Measurements from ENCODE around the gene CD99. TPM values are rescaled to one million over a fixed set of nuclear protein-coding genes. Genes with fewer than 3 reads are reported as not detected.

CD99 gene
- total RNA-seq, 5 donors from 2014 or later (not counting 1 experiment from before 2014, with no cell fraction given) = 141 to 294 (median 207) TPM

DNA sequence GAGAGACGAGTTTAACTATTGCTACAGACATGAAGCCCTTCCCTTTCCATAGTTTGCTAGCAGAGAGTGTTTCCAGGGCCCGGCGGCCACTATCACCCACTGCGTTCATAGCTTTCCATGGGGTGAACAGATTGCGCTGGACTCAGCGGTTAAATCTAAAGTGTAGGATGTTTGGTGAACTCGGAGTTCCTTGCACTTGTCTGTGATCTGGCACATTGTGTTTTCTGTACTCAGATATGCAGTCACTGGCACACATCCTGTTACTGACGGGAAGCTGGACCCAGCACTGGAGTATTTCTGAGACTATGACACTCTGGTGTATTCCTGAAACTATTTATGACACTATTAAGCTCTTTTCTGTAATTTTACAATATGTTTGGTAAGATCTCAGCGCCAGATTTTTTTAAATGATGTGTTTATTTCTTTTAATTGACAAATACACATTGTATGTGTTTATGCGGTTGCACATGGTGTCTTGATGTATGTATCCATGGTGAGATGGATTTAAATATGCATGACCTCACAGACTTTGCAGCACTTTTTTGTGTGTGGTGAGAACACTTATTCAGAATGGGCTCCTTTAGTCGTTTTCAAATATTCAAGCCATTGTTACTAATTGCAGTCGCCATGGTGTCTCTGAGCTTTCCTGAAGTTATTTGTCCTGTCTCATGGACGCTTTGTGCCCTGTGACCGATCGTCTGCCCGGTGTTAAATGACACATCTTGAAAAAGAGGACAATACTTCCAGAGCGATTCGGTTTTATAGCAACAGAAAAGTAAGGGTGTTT, 14.1 kb downstream of the CD99 start:
- Mint-ChIP-seq H3K4me1 (peaks cover 85 to 96% (median 90%) of the 10 kb centered on the region in 3 donors), H3K9me3 (peaks cover 0 to 5% (median 0%) of the 10 kb centered on the region in 3 donors), H3K36me3 (peaks cover 32% of the 10 kb centered on the region), H3K27ac (peak overlapping the region; percentile 9 to 76), H3K4me3 (peak overlapping the region; percentile 5 to 56 (median 22)), H3K27me3 (no peaks in the 10 kb centered on the region)
- POLR2A ChIA-PET = no interaction called here
- Histone ChIP-seq H3K4me3 (ENCODE audit: control insufficient read depth in 1 of 2, extremely low read depth in 1 of 2, low read length in 1 of 2) (no peak overlapping the region), H3K4me1 (ENCODE audit: control insufficient read depth in 1 of 2, extremely low read depth in 1 of 2, insufficient read depth in 2 of 2, low read length in 2 of 2) (peaks cover 28 to 94% of the 10 kb centered on the region in 2 experiments), H3K27ac (ENCODE audit: low read length) (no peak overlapping the region), H3K36me3 (ENCODE audit: control insufficient read depth in 2 of 2, extremely low read depth in 1 of 2, insufficient read depth in 1 of 2, low read length in 1 of 2) (peaks cover 0 to 14% of the 10 kb centered on the region in 2 donors), H3K27me3 (replicated peaks in 1 of 2; ENCODE audit: control insufficient read depth in 2 of 2, extremely low read depth in 1 of 2, insufficient read depth in 2 of 2, low read length in 1 of 2) (no peaks in the 10 kb centered on the region), H3K9me3 (no peaks in the 10 kb centered on the region)
- ATAC-seq (replicated peaks in 1 of 4) (no peak), DNase-seq (peak in 1 of 35 experiments; percentile 48)
- WGBS (ENCODE audit: insufficient coverage) = 67% methylated on average over 12 of the region's 18 CpGs
- CTCF ChIA-PET = no interaction called here

DNA sequence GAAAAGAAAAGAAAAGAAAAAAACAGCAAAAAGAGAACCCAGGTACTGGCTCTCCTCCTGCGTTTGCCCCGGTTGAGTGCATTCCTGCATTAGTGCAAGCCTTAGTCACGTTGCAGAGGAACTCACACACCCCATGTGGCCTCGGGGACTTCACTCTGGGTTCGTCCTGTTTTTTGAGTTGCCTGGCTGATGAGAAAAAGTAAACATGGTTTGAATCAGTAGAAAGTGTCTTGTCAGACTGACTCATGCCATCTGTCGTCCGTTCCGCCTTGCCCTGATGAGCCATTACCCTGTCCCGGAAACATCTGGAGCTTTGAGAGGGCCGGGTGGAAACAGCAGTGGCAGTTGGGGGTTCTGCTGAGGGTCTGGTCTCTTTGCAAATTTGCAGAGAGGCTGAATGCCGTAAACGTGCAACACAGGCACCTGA, 16.3 kb downstream of the CD99 start:
- Mint-ChIP-seq H3K27me3 (no peaks in the 10 kb centered on the region), H3K36me3 (peaks cover 22% of the 10 kb centered on the region), H3K4me3 (peak overlapping the region; percentile 26 to 72 (median 58)), H3K27ac (peak overlapping the region; percentile 87 to 88), H3K4me1 (peaks cover 71 to 90% (median 86%) of the 10 kb centered on the region in 3 donors), H3K9me3 (no peaks in the 10 kb centered on the region)
- Histone ChIP-seq H3K27me3 (replicated peaks in 1 of 2; ENCODE audit: control insufficient read depth in 2 of 2, extremely low read depth in 1 of 2, insufficient read depth in 2 of 2, low read length in 1 of 2) (no peaks in the 10 kb centered on the region), H3K36me3 (ENCODE audit: control insufficient read depth in 2 of 2, extremely low read depth in 1 of 2, insufficient read depth in 1 of 2, low read length in 1 of 2) (peaks cover 0 to 15% of the 10 kb centered on the region in 2 donors), H3K27ac (ENCODE audit: low read length) (peak overlapping the region; percentile 26), H3K4me3 (ENCODE audit: control insufficient read depth in 1 of 2, extremely low read depth in 1 of 2, low read length in 1 of 2) (no peak overlapping the region), H3K4me1 (ENCODE audit: control insufficient read depth in 1 of 2, extremely low read depth in 1 of 2, insufficient read depth in 2 of 2, low read length in 2 of 2) (peaks cover 28 to 85% of the 10 kb centered on the region in 2 experiments), H3K9me3 (no peaks in the 10 kb centered on the region)
- ChIA-PET POLR2A (no interaction called here), CTCF (no interaction called here)
- ATAC-seq (replicated peaks in 1 of 4) (peak; percentile 37 to 79 (median 70)), DNase-seq (peak in 25 of 35 experiments; percentile 11 to 65 (median 38))
- 56% methylated on average over 2 of the region's 12 CpGs for WGBS (ENCODE audit: insufficient coverage)

DNA sequence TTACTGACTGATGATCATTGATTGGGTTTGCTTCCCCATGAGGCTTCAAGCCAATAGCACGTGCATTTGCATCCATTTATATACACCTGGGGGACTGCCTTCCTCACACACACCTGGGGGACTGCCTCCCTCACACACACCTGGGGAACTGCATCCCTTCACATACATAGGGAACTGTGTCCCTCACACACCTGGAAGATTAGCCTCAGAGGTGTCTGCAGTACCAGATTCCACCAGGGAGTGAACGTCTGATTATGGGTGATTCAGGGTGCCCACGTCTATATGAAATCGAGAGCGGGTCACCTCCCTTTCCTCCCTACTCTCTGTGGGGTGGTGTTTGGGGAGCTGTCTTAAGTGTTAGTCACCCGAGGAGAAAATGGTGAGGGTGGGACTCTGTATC, 16.9 kb downstream of the CD99 start:
- CTCF ChIA-PET = no interaction called here
- H3K27ac Mint-ChIP-seq = peak overlapping the region; percentile 87 to 88
- H3K4me3 Mint-ChIP-seq = peak overlapping the region in 2 of 3 donors; percentile 58 to 72
- POLR2A ChIA-PET = no interaction called here
- H3K36me3 Mint-ChIP-seq = peaks cover 21% of the 10 kb centered on the region
- Histone ChIP-seq H3K27me3 (replicated peaks in 1 of 2; ENCODE audit: control insufficient read depth in 2 of 2, extremely low read depth in 1 of 2, insufficient read depth in 2 of 2, low read length in 1 of 2) (no peaks in the 10 kb centered on the region), H3K36me3 (ENCODE audit: control insufficient read depth in 2 of 2, extremely low read depth in 1 of 2, insufficient read depth in 1 of 2, low read length in 1 of 2) (peaks cover 0 to 22% of the 10 kb centered on the region in 2 donors), H3K27ac (ENCODE audit: low read length) (peak overlapping the region; percentile 26), H3K4me3 (ENCODE audit: control insufficient read depth in 1 of 2, extremely low read depth in 1 of 2, low read length in 1 of 2) (no peak overlapping the region), H3K4me1 (ENCODE audit: control insufficient read depth in 1 of 2, extremely low read depth in 1 of 2, insufficient read depth in 2 of 2, low read length in 2 of 2) (peaks cover 27 to 85% of the 10 kb centered on the region in 2 experiments), H3K9me3 (no peaks in the 10 kb centered on the region)
- no peaks in the 10 kb centered on the region for H3K27me3 Mint-ChIP-seq
- ATAC-seq (replicated peaks in 1 of 4) (no peak), DNase-seq (no peak)
- H3K4me1 Mint-ChIP-seq = peaks cover 68 to 83% (median 80%) of the 10 kb centered on the region in 3 donors
- no CpG with 5 or more reads among the region's 6 CpGs for WGBS (ENCODE audit: insufficient coverage)
- no peaks in the 10 kb centered on the region for H3K9me3 Mint-ChIP-seq

DNA sequence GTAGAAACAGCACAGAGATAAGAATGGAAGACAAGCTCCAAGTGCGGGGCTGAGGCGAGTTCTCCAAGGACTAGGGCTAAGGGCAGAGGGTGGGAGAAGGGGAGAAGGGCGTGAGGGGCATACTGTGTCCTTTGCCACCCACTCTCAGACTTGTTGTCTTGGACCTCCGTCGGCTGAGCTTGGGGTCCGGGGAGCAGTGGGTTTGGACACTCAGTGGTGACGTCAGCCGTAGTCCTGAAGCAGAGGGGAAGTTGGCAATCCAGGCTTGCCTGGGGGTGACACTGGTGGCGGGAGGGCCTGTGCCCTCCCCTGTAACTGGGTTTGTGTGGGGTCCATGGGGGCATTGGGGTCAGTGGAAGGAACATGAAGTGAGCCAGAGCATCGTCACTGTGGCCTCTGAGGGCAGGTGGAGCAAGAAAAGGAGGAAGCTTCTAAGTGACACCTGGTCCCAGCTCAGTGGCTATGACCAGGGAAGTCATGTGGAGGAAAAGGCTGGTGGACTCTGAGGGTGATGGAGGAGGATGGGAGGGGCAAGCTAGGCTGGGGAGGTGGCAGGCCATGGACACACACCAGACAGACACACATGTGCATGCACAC, 17.6 kb downstream of the CD99 start:
- H3K27me3 Mint-ChIP-seq = no peaks in the 10 kb centered on the region
- ATAC-seq (replicated peaks in 1 of 4) (no peak), DNase-seq (no peak)
- H3K9me3 Mint-ChIP-seq = no peaks in the 10 kb centered on the region
- ChIA-PET CTCF (no interaction called here), POLR2A (no interaction called here)
- WGBS (ENCODE audit: insufficient coverage) = 82% methylated on average over 10 of the region's 10 CpGs
- H3K4me1 Mint-ChIP-seq = peaks cover 61 to 78% (median 75%) of the 10 kb centered on the region in 3 donors
- H3K36me3 ChIP-seq (ENCODE audit: control insufficient read depth in 2 of 2, extremely low read depth in 1 of 2, insufficient read depth in 1 of 2, low read length in 1 of 2) = peaks cover 0 to 28% of the 10 kb centered on the region in 2 donors
- H3K9me3 ChIP-seq = no peaks in the 10 kb centered on the region
- H3K27me3 ChIP-seq (replicated peaks in 1 of 2; ENCODE audit: control insufficient read depth in 2 of 2, extremely low read depth in 1 of 2, insufficient read depth in 2 of 2, low read length in 1 of 2) = no peaks in the 10 kb centered on the region
- no peak overlapping the region for H3K4me3 ChIP-seq (ENCODE audit: control insufficient read depth in 1 of 2, extremely low read depth in 1 of 2, low read length in 1 of 2)
- no peak overlapping the region for H3K27ac ChIP-seq (ENCODE audit: low read length)
- peaks cover 23 to 85% of the 10 kb centered on the region in 2 experiments for H3K4me1 ChIP-seq (ENCODE audit: control insufficient read depth in 1 of 2, extremely low read depth in 1 of 2, insufficient read depth in 2 of 2, low read length in 2 of 2)
- peak overlapping the region in 1 of 3 donors; percentile 72 for H3K4me3 Mint-ChIP-seq
- peaks cover 18% of the 10 kb centered on the region for H3K36me3 Mint-ChIP-seq
- peak overlapping the region; percentile 87 to 92 for H3K27ac Mint-ChIP-seq

DNA sequence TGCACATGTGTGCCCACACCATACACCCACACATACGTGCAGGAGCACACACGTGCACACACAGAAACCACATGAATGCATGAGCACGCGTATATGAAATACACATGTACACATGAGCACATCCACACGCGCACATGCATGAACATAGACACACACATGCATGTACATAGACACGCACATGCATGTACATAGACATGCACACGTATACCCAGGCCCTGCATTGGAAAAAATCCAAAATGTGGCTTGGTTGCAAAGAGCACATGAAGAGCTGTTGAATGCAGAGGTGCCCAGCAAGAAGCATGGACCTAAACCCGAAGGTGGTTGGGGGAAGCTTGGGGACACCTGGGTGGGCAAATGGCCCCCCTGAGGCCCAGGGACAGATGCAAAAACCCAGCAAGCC, 18.5 kb downstream of the CD99 start:
- ATAC-seq (replicated peaks in 1 of 4) = no peak

DNA sequence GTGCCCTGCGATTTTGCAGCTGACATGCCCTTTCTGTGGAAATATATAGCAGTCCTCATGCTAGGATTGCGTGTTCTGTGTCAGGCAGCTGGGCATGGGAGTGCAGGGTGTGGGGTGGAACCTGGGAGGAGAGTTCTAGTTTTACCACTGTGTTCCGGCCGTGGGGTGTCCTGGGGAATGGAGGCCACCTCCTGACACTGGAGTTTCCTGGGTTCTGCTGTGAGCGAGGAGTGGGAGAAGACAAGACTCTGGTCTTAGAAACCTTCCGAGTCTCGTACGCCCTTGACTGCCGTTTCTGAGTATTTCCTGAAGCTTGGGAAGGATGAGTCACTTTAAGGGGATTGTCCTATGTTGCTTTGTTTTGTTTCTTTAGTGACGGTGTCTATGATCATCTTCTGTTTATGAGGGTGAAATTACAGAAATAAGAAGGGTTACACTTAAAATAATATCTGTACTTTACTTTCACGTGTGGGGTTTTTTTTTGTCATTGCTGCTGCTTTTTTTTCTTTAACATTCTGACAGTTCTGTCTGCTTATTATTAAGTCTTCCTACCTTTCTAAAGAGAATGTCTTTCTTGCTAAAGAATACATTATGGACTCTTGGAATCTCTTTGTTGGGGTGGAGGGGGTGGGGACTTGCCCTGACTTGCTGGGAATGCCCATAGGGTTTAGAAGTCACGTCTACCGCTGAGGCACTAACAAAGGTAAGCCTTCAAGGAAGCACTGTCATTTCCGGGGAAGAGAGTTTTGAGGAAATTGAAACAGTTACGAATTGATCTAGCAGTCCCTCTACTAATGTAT, 19.1 kb downstream of the CD99 start:
- Mint-ChIP-seq H3K27me3 (no peaks in the 10 kb centered on the region), H3K36me3 (peaks cover 22% of the 10 kb centered on the region), H3K4me3 (peak overlapping the region; percentile 72 to 75 (median 73)), H3K27ac (peak overlapping the region; percentile 92 to 95), H3K9me3 (no peaks in the 10 kb centered on the region), H3K4me1 (peaks cover 60 to 76% (median 74%) of the 10 kb centered on the region in 3 donors)
- peak overlapping the region; percentile 70 for H3K27ac ChIP-seq (ENCODE audit: low read length)
- ChIA-PET CTCF (no interaction called here), POLR2A (no interaction called here)
- peak; percentile 25 to 70 (median 38) for ATAC-seq (replicated peaks in 1 of 4)
- H3K9me3 ChIP-seq = no peaks in the 10 kb centered on the region
- H3K4me1 ChIP-seq (ENCODE audit: control insufficient read depth in 1 of 2, extremely low read depth in 1 of 2, insufficient read depth in 2 of 2, low read length in 2 of 2) = peaks cover 23 to 78% of the 10 kb centered on the region in 2 experiments
- peak in 2 of 35 experiments; percentile 17 to 66 for DNase-seq
- H3K4me3 ChIP-seq (ENCODE audit: control insufficient read depth in 1 of 2, extremely low read depth in 1 of 2, low read length in 1 of 2) = peak overlapping the region in 1 of 2 donors; percentile 22
- no peaks in the 10 kb centered on the region for H3K27me3 ChIP-seq (replicated peaks in 1 of 2; ENCODE audit: control insufficient read depth in 2 of 2, extremely low read depth in 1 of 2, insufficient read depth in 2 of 2, low read length in 1 of 2)
- peaks cover 0 to 31% of the 10 kb centered on the region in 2 donors for H3K36me3 ChIP-seq (ENCODE audit: control insufficient read depth in 2 of 2, extremely low read depth in 1 of 2, insufficient read depth in 1 of 2, low read length in 1 of 2)
- 5% methylated on average over 8 of the region's 15 CpGs for WGBS (ENCODE audit: insufficient coverage)

More for the DNA sequence above, 18.5 kb downstream of the CD99 start:
- ChIA-PET POLR2A (no interaction called here), CTCF (no interaction called here)
- Histone ChIP-seq H3K27ac (ENCODE audit: low read length) (peak overlapping the region; percentile 70), H3K9me3 (no peaks in the 10 kb centered on the region), H3K4me1 (ENCODE audit: control insufficient read depth in 1 of 2, extremely low read depth in 1 of 2, insufficient read depth in 2 of 2, low read length in 2 of 2) (peaks cover 24 to 78% of the 10 kb centered on the region in 2 experiments), H3K27me3 (replicated peaks in 1 of 2; ENCODE audit: control insufficient read depth in 2 of 2, extremely low read depth in 1 of 2, insufficient read depth in 2 of 2, low read length in 1 of 2) (no peaks in the 10 kb centered on the region), H3K36me3 (ENCODE audit: control insufficient read depth in 2 of 2, extremely low read depth in 1 of 2, insufficient read depth in 1 of 2, low read length in 1 of 2) (peaks cover 0 to 30% of the 10 kb centered on the region in 2 donors), H3K4me3 (ENCODE audit: control insufficient read depth in 1 of 2, extremely low read depth in 1 of 2, low read length in 1 of 2) (no peak overlapping the region)
- Mint-ChIP-seq H3K36me3 (peaks cover 19% of the 10 kb centered on the region), H3K4me1 (peaks cover 60 to 76% (median 74%) of the 10 kb centered on the region in 3 donors), H3K27me3 (no peaks in the 10 kb centered on the region), H3K4me3 (peak overlapping the region; percentile 72 to 75 (median 73)), H3K27ac (peak overlapping the region; percentile 92 to 95), H3K9me3 (no peaks in the 10 kb centered on the region)
- WGBS (ENCODE audit: insufficient coverage) = 78% methylated on average over 6 of the region's 9 CpGs
- peak in 1 of 35 experiments; percentile 22 for DNase-seq

Data from T-cell (primary cell).